ENCODE measurements around the gene FREM3. TPM values are rescaled to one million over a fixed set of nuclear protein-coding genes. Genes with fewer than 3 reads are reported as not detected.
"Not testable (repeated sequence)": the region's sequence is repeated elsewhere in the genome, so short reads cannot be mapped to it uniquely, and the experiment has no call there.

FREM3 gene
- total RNA-seq, 4 donors from 2014 or later: not detected

DNA sequence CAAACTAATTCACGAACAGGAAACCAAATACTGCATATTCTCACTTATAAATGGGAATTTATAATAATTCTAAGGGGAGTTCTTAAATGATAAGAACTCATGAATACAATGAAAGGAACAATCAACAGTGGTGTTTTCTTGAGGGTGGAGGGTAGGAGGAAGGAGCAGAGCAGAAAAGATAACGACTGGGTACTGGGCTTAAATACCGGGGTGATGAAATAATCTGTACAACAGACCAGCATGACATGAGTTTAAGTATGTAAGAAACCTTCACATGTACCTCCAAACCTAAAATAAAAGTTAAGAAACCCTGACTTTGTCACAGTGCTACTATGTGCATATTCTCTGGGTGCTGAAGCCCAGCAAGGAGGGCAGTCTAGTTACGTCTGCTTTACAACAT, 6.6 kb downstream of the FREM3 start:
- H3K36me3 ChIP-seq: no peaks in the 10 kb centered on the region
- peaks cover 12% of the 10 kb centered on the region for H3K27me3 ChIP-seq

DNA sequence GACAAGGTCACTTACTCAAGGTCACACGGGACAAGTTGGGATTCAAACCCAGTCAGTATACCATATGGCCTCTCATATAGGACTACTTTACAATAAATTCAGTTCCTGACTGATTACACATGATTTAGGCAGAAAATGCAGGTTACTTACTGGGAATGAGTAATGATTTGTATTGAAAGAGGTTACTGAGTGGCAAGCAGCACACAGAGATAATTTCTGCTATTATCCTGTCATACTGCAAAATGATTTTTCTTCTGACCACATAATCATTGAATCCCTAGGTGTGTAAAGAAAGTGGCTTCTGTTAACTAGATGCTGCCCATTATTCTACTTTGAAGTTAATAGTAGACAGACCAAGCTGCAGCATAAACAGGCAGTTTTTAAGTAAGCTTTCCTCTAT, 8.2 kb downstream of the FREM3 start:
- no peak overlapping the region for H3K27ac ChIP-seq
- H3K4me1 ChIP-seq: no peaks in the 10 kb centered on the region
- DNase-seq (ENCODE audit: low spot score in 2 of 2): no peak
- TF ChIP-seq CTCF (IDR thresholded peaks at IDR 0.05) (no peak), POLR2A (IDR thresholded peaks at IDR 0.05) (no peak), EP300 (IDR thresholded peaks at IDR 0.05) (no peak), POLR2AphosphoS5 (IDR thresholded peaks at IDR 0.05) (no peak)
- no peaks in the 10 kb centered on the region for H3K36me3 ChIP-seq
- H3K9me3 ChIP-seq: no peaks in the 10 kb centered on the region
- WGBS: 82% methylated on average over 1 of the region's 1 CpG
- H3K27me3 ChIP-seq: no peaks in the 10 kb centered on the region
- H3K4me3 ChIP-seq: no peak overlapping the region

More for the DNA sequence above, 6.6 kb downstream of the FREM3 start:
- TF ChIP-seq EP300 (IDR thresholded peaks at IDR 0.05) (no peak), POLR2AphosphoS5 (IDR thresholded peaks at IDR 0.05) (no peak), POLR2A (IDR thresholded peaks at IDR 0.05) (no peak), CTCF (IDR thresholded peaks at IDR 0.05) (no peak)
- H3K9me3 ChIP-seq: no peaks in the 10 kb centered on the region
- H3K27ac ChIP-seq: no peak overlapping the region
- no peak overlapping the region for H3K4me3 ChIP-seq
- 84% methylated on average over 4 of the region's 4 CpGs for WGBS
- H3K4me1 ChIP-seq: no peaks in the 10 kb centered on the region
- DNase-seq (ENCODE audit: low spot score in 2 of 2): no peak

GRCh38 chr4:143679434-143679833, 21.0 kb downstream of the FREM3 start:
- WGBS: 83% methylated on average over 2 of the region's 2 CpGs
- Histone ChIP-seq H3K36me3 (no peaks in the 10 kb centered on the region), H3K9me3 (no peaks in the 10 kb centered on the region), H3K4me1 (no peaks in the 10 kb centered on the region), H3K4me3 (no peak overlapping the region), H3K27ac (no peak overlapping the region), H3K27me3 (no peaks in the 10 kb centered on the region)
- DNase-seq (ENCODE audit: low spot score in 2 of 2): no peak
- TF ChIP-seq EP300 (IDR thresholded peaks at IDR 0.05) (no peak), POLR2AphosphoS5 (IDR thresholded peaks at IDR 0.05) (no peak), POLR2A (IDR thresholded peaks at IDR 0.05) (no peak), CTCF (IDR thresholded peaks at IDR 0.05) (no peak)

DNA sequence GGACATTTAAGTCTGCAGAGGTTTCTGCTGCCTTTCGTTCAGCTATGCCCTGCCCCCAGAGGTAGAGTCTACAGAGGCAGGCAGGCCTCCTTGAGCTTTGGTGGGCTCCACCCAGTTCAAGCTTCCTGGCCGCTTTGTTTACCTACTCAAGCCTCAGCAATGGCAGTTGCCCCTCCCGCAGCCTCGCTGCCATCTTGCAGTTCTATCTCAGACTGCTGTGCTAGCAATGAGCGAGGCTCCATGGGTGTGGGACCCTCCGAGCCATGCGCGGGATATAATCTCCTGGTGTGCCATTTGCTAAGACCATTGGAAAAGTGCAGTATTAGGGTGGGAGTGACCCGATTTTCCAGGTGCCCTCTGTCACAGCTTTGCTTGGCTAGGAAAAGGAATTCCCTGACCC, 26.8 kb downstream of the FREM3 start:
- H3K27me3 ChIP-seq; H3K27ac ChIP-seq; H3K4me3 ChIP-seq; H3K4me1 ChIP-seq; H3K36me3 ChIP-seq; DNase-seq (ENCODE audit: low spot score in 2 of 2); H3K9me3 ChIP-seq: not testable (repeated sequence)
- WGBS: 97% methylated on average over 9 of the region's 9 CpGs

DNA sequence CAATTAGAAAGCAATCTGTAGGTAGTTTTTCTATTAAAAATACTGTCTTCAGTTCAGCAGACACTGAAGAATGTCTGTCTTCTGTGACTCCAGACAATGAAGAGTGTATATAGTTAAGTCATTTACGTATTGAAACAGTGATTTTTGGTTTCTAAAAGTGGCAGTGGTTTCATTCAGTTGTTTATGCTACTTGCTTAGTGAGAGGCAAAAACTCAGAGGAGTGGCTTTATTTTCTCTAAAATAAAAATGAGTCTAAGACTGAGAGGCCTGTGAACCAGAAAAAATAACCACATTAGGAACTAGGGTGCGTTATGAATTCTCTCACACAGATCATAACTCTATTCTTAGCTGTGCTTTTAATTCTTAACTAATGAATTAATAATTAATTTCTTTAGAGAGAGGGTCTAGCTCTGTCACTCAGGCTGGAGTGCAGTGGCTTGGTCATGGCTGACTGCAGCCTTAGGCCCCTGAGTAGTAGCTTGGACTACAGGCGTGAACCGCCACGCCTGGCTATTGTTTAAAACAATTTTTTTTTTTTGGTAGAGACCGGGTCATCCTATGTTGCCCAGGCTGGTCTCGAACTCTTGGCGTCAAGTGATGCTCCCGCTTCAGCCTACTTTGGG, 31.4 kb downstream of the FREM3 start:
- DNase-seq (ENCODE audit: low spot score in 2 of 2): no peak
- Histone ChIP-seq H3K4me3 (no peak overlapping the region), H3K9me3 (no peaks in the 10 kb centered on the region), H3K36me3 (no peaks in the 10 kb centered on the region), H3K27me3 (no peaks in the 10 kb centered on the region), H3K4me1 (no peaks in the 10 kb centered on the region), H3K27ac (no peak overlapping the region)
- 94% methylated on average over 9 of the region's 9 CpGs for WGBS
- no peak for TF ChIP-seq POLR2AphosphoS5 (IDR thresholded peaks at IDR 0.05)

DNA sequence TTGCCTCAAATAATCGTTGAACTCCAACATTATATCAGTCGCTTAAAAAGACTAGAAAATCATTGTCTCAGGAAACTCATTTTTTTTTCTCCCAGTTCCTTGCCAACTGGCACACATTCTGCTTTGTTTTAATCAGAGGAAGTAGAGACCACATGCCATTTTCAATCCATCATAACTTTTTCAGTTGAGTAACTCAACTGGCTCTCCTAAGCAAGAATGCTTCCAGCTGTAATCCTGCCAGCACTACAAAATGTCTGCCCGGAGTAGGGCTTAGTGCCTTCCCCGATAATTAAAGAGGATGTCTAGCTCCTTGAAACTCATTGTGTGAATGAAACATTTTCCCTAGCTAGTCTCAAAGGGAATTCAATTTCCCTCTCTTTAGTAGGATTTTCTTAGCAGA, 33.0 kb downstream of the FREM3 start:
- no peak overlapping the region for H3K27ac ChIP-seq
- no peaks in the 10 kb centered on the region for H3K36me3 ChIP-seq
- H3K27me3 ChIP-seq: no peaks in the 10 kb centered on the region
- H3K4me1 ChIP-seq: no peaks in the 10 kb centered on the region
- H3K9me3 ChIP-seq: no peaks in the 10 kb centered on the region
- no peak for TF ChIP-seq POLR2A (IDR thresholded peaks at IDR 0.05)
- TF ChIP-seq CTCF (IDR thresholded peaks at IDR 0.05): no peak
- TF ChIP-seq EP300 (IDR thresholded peaks at IDR 0.05): no peak
- TF ChIP-seq POLR2AphosphoS5 (IDR thresholded peaks at IDR 0.05): no peak
- H3K4me3 ChIP-seq: no peak overlapping the region
- 11% methylated on average over 4 of the region's 4 CpGs for WGBS
- no peak for DNase-seq (ENCODE audit: low spot score in 2 of 2)

All from suprapubic skin (tissue), 4 donors.